IMR-90 (cell line): ENCODE measurements around the gene ITM2C. TPM values are rescaled to one million over a fixed set of nuclear protein-coding genes. Genes with fewer than 3 reads are reported as not detected.

ENCODE experiments used
- ATAC-seq: fragments of 200-7000 bp; cut with Tn5 transposase; 2 replicates; pipeline ENCODE4 v1.9.1; 2020; ENCODE audit warnings: low read depth, mild to moderate bottlenecking, moderate library complexity
- BruUV-seq: library from RNA; stranded (reverse); fragments of 400-500 nt; replicated peaks from 2 replicates; lab custom pipeline; 2021; lab: Mats Ljungman, UMichigan
- CTCF ChIA-PET: fragments of 300-600 bp; formaldehyde crosslinking; extraction: SDS; loops from one replicate; lab custom pipeline; 2021; ENCODE audit warnings: antibody characterized with exemption; lab: Yijun Ruan, JAX
- POLR2A ChIA-PET: fragments of 300-600 bp; sonication (Branson Sonifier 250); formaldehyde crosslinking; loops from one replicate; lab custom pipeline; 2022; ENCODE audit warnings: antibody characterized with exemption; ENCODE audit not compliant: unreplicated experiment; lab: Charles Lee
- DNase-seq: peaks from one replicate; pipeline ENCODE4 v3.0.0; 2013
- H2AFZ ChIP-seq: replicated peaks from 2 replicates; pipeline ENCODE3; 2013; ENCODE audit warnings: low read length, mild to moderate bottlenecking; ENCODE audit not compliant: poor library complexity
- H2AK5ac ChIP-seq: 2 replicates; pipeline ENCODE4 v1.6.1; 2013; ENCODE audit warnings: low read depth, low read length, inconsistent platforms
- H2AK9ac ChIP-seq: replicated peaks from 2 replicates; pipeline ENCODE3; 2013; ENCODE audit warnings: mild to moderate bottlenecking, low read depth, low read length, moderate library complexity; ENCODE audit not compliant: poor library complexity
- H2BK120ac ChIP-seq: 2 replicates; pipeline ENCODE4 v1.6.1; 2013; ENCODE audit warnings: low read depth, low read length, inconsistent platforms
- H2BK15ac ChIP-seq: 3 replicates; pipeline ENCODE4 v1.6.1; 2013; ENCODE audit warnings: low read depth, low read length, inconsistent platforms
- H2BK20ac ChIP-seq: 2 replicates; pipeline ENCODE4 v1.6.1; 2013; ENCODE audit warnings: low read depth, mild to moderate bottlenecking, inconsistent platforms, low read length, moderate library complexity
- H2BK5ac ChIP-seq: 2 replicates; pipeline ENCODE4 v1.6.1; 2013; ENCODE audit warnings: mild to moderate bottlenecking, low read depth, low read length, inconsistent platforms; ENCODE audit not compliant: poor library complexity, severe bottlenecking
- H3K14ac ChIP-seq: replicated peaks from 2 replicates; pipeline ENCODE4 v1.6.1; 2013; ENCODE audit warnings: low read depth, low read length, inconsistent platforms
- H3K18ac ChIP-seq: 2 replicates; pipeline ENCODE4 v1.6.1; 2013; ENCODE audit warnings: low read depth, low read length, control low read depth
- H3K23ac ChIP-seq: 2 replicates; pipeline ENCODE4 v1.6.1; 2013; ENCODE audit warnings: low read depth, low read length, inconsistent platforms
- H3K27ac ChIP-seq: 2 replicates; pipeline ENCODE4 v1.5.1; 2013; ENCODE audit warnings: mild to moderate bottlenecking, control low read depth, low read length; ENCODE audit not compliant: insufficient read depth
- H3K27me3 ChIP-seq: 2 replicates; pipeline ENCODE4 v1.6.1; 2013; ENCODE audit warnings: low read length; ENCODE audit not compliant: control insufficient read depth, insufficient read depth
- H3K36me3 ChIP-seq: 2 replicates; pipeline ENCODE4 v1.6.1; 2013; ENCODE audit warnings: low read length, mixed read lengths; ENCODE audit not compliant: control insufficient read depth, insufficient read depth
- H3K4ac ChIP-seq: 2 replicates; pipeline ENCODE4 v1.6.1; 2013; ENCODE audit warnings: low read depth, low read length, inconsistent platforms
- H3K4me1 ChIP-seq: 2 replicates; pipeline ENCODE4 v1.6.1; 2013; ENCODE audit warnings: low read length, mixed read lengths; ENCODE audit not compliant: control insufficient read depth, insufficient read depth
- H3K4me2 ChIP-seq: 2 replicates; pipeline ENCODE4 v1.6.1; 2013; ENCODE audit warnings: low read depth, mild to moderate bottlenecking, control low read depth, low read length, moderate library complexity
- H3K4me3 ChIP-seq: 2 replicates; pipeline ENCODE4 v1.5.1; 2013; ENCODE audit warnings: low read depth, mild to moderate bottlenecking, control low read depth, low read length, moderate library complexity; ENCODE audit not compliant: insufficient read depth
- H3K56ac ChIP-seq: 2 replicates; pipeline ENCODE4 v1.6.1; 2013; ENCODE audit warnings: low read length, inconsistent platforms; ENCODE audit not compliant: insufficient read depth; ENCODE audit errors: extremely low read depth
- H3K79me1 ChIP-seq, 2 experiments: 2 replicates each; pipeline ENCODE4 v1.6.1; 2013; ENCODE audit warnings: low read length in 2 of 2, inconsistent platforms in 1 of 2, low read depth in 1 of 2
- H3K9ac ChIP-seq: 2 replicates; pipeline ENCODE4 v1.6.1; 2013; ENCODE audit warnings: low read depth, low read length, control low read depth
- H3K9me1 ChIP-seq: 2 replicates; pipeline ENCODE4 v1.6.1; 2013; ENCODE audit warnings: low read length, inconsistent platforms; ENCODE audit not compliant: insufficient read depth
- H3K9me3 ChIP-seq: 2 replicates; pipeline ENCODE4 v1.6.1; 2013; ENCODE audit warnings: low read length; ENCODE audit not compliant: control insufficient read depth, insufficient read depth
- H4K20me1 ChIP-seq: 2 replicates; pipeline ENCODE4 v1.6.1; 2013; ENCODE audit warnings: low read length, inconsistent platforms; ENCODE audit not compliant: insufficient read depth
- H4K5ac ChIP-seq: 2 replicates; pipeline ENCODE4 v1.6.1; 2013; ENCODE audit warnings: mild to moderate bottlenecking, low read depth, low read length, control low read depth
- H4K8ac ChIP-seq, 2 experiments: 2 replicates each; pipeline ENCODE4 v1.6.1; 2013; ENCODE audit warnings: low read depth in 2 of 2, low read length in 2 of 2, control low read depth in 1 of 2, inconsistent platforms in 1 of 2
- H4K91ac ChIP-seq: 2 replicates; pipeline ENCODE4 v1.6.1; 2013; ENCODE audit warnings: low read depth, low read length, inconsistent platforms; ENCODE audit not compliant: insufficient read depth
- BHLHE40 ChIP-seq: fragments of 150-350 bp; IDR thresholded peaks from 2 replicates; pipeline ENCODE4 v1.6.1; 2016; ENCODE audit warnings: mild to moderate bottlenecking, low read depth, low read length
- MXI1 ChIP-seq: IDR thresholded peaks from 2 replicates; pipeline ENCODE4 v1.6.1; 2012; ENCODE audit warnings: low read depth, mild to moderate bottlenecking, low read length, moderate library complexity, borderline replicate concordance
- RAD21 ChIP-seq: IDR thresholded peaks from 2 replicates; pipeline ENCODE4 v1.6.1; 2012; ENCODE audit warnings: low read length, improper control_type of control experiment
- RFX5 ChIP-seq: IDR thresholded peaks from 2 replicates; pipeline ENCODE4 v1.8.0; 2012; ENCODE audit warnings: low read depth, mild to moderate bottlenecking, low read length, moderate library complexity
- WGBS, 2 experiments: methylation state at CpG; one replicate each; pipeline versions ENCODE4 v1.1.5 to v1.1.7; 2013; ENCODE audit warnings: missing lambda C conversion rate in 2 of 2; ENCODE audit not compliant: insufficient read length in 1 of 2; ENCODE audit errors: extremely low coverage in 2 of 2; 5-methylcytosine and 5-hydroxymethylcytosine counted together
- dilution Hi-C: fragments of 300-500 bp; cut with HindIII; formaldehyde crosslinking; loops from one replicate; pipeline ENCODE4 v1.14.3; 2018; ENCODE audit warnings: low sequenced_read_pairs; ENCODE audit not compliant: unreplicated experiment
- in situ Hi-C: fragments of 300-500 bp; cut with MboI; formaldehyde crosslinking; loops from 3 replicates; pipeline ENCODE4 v1.14.3; 2019; ENCODE audit warnings: low sequenced_read_pairs, inconsistent platforms, mixed read lengths
- intact Hi-C: fragments of 100-400 bp; cut with micrococcal nuclease; formaldehyde crosslinking; loops from 2 replicates; pipeline ENCODE4 v1.10.0; 2022
- polyA plus RNA-seq, 3 experiments: library from polyadenylated mRNA; depleted of rRNA; stranded (reverse); fragments of >200 nt; gene quantifications; 2 replicates each; pipeline ENCODE4 v1.2.3, GENCODE V29; 2012; ENCODE audit warnings: low replicate concordance in 1 of 3
- total RNA-seq: library from RNA; depleted of rRNA; stranded (reverse); fragments of >200 nt; gene quantifications from 2 replicates; pipeline ENCODE4 v1.2.3, GENCODE V29; 2012
- TF ChIP-seq, protein P1 (sequence below): fragments of 150-350 bp; IDR thresholded peaks from 2 replicates; pipeline ENCODE4 v1.6.1; 2016; ENCODE audit warnings: low read depth, mild to moderate bottlenecking, low read length, moderate library complexity, borderline replicate concordance
- TF ChIP-seq, protein P2 (sequence below): conservative IDR thresholded peaks from 2 replicates; pipeline ENCODE4 v1.5.1; 2012; ENCODE audit warnings: mild to moderate bottlenecking, low read depth, low read length, improper control_type of control experiment

Gene ITM2C
- total and polyA plus RNA-seq, 2 of the 4 experiments (the other 2 are of a cell fraction), result 46.8 to 274 TPM

DNA sequence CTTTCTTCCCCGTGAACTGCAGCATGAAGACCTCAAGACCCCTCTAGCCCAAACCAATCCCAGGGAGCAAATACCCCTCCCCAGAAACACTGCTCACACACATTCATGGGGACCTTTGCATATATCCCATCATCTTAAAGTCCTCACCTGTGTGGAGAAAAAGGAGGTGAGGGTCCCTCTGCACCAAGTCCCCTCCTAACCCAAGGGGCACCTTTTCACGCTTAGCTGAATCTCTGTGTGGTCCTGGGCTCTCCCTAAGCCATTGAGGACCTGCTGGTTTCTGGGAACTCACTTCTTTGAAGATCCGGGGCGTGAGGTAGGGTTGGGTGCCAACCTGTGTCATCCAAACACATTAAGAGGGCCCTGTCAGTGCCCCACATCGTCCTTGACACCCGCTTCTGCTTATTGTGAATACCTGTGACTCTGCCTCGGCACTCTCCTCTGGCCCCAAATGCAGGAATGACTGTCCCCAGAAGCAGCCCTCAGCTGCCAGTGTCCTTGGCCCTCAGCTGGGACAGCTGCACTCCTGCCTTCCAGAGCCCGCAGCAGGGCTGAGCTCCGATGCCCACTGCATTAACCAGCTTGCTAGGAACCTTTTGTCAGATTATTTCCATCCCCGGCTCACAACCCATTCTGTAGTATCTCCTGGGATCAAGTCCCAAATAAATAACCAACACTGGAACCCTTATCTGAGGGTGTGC lies 41.3 kb upstream of the ITM2C start:
- TF ChIP-seq RFX5 (no peak), MXI1 (no peak), BHLHE40 (no peak), RAD21 (no peak)
- TF ChIP-seq, protein P1, sequence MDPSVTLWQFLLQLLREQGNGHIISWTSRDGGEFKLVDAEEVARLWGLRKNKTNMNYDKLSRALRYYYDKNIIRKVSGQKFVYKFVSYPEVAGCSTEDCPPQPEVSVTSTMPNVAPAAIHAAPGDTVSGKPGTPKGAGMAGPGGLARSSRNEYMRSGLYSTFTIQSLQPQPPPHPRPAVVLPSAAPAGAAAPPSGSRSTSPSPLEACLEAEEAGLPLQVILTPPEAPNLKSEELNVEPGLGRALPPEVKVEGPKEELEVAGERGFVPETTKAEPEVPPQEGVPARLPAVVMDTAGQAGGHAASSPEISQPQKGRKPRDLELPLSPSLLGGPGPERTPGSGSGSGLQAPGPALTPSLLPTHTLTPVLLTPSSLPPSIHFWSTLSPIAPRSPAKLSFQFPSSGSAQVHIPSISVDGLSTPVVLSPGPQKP, result no peak
- TF ChIP-seq, protein P2, sequence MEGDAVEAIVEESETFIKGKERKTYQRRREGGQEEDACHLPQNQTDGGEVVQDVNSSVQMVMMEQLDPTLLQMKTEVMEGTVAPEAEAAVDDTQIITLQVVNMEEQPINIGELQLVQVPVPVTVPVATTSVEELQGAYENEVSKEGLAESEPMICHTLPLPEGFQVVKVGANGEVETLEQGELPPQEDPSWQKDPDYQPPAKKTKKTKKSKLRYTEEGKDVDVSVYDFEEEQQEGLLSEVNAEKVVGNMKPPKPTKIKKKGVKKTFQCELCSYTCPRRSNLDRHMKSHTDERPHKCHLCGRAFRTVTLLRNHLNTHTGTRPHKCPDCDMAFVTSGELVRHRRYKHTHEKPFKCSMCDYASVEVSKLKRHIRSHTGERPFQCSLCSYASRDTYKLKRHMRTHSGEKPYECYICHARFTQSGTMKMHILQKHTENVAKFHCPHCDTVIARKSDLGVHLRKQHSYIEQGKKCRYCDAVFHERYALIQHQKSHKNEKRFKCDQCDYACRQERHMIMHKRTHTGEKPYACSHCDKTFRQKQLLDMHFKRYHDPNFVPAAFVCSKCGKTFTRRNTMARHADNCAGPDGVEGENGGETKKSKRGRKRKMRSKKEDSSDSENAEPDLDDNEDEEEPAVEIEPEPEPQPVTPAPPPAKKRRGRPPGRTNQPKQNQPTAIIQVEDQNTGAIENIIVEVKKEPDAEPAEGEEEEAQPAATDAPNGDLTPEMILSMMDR, result no peak
- in situ Hi-C loops, result loop anchor here (25.0 kb wide), 3 partner anchors 411 to 811 kb away; partner anchors contain the start of genes SP100 and SP110
- DNase-seq (no peak), ATAC-seq (no peak)
- Histone ChIP-seq H2AK5ac (no peak overlapping the region), H3K23ac (no peak overlapping the region), H3K4ac (no peak overlapping the region), H3K4me1 (no peaks in the 10 kb centered on the region), H3K14ac (no peak overlapping the region), H2BK15ac (no peak overlapping the region), H2BK20ac (no peak overlapping the region), H2BK5ac (no peak overlapping the region), H3K27me3 (peaks cover 16% of the 10 kb centered on the region), H4K5ac (no peak overlapping the region), H3K4me2 (no peak overlapping the region), H3K27ac (no peak overlapping the region), H4K91ac (no peak overlapping the region), H3K36me3 (peaks cover 8% of the 10 kb centered on the region), H4K8ac (no peak overlapping the region), H3K18ac (no peak overlapping the region), H2AFZ (no peak overlapping the region), H3K79me1 (peaks cover 0 to 1% of the 10 kb centered on the region in 2 experiments; a peak in 2 of 4 replicates), H2BK120ac (no peak overlapping the region), H3K4me3 (no peak overlapping the region), H2AK9ac (no peak overlapping the region), H3K9ac (no peak overlapping the region), H3K9me1 (no peaks in the 10 kb centered on the region), H3K56ac (no peak overlapping the region), H3K9me3 (no peaks in the 10 kb centered on the region; the same call in 1 of the 2 replicates), H4K20me1 (no peaks in the 10 kb centered on the region)
- dilution Hi-C loops, result no loop called here
- ChIA-PET POLR2A (no interaction called here), CTCF (interaction anchor here (1.0 to 1.9 kb wide), 4 partner anchors 10 to 164 kb away, joined by 3 to 12 read pairs (median 4); no protein-coding TSS in a partner anchor)
- intact Hi-C loops, result no loop called here
- BruUV-seq, result no TSS peak
- WGBS, 2 experiments, result 81% methylated on average over 3 of the region's 10 CpGs; no CpG with 5 or more reads in 1 of the 2 experiments
